Measurements from ENCODE around the gene CD274. TPM values are rescaled to one million over a fixed set of nuclear protein-coding genes. Genes with fewer than 3 reads are reported as not detected.
"Not testable (repeated sequence)": the region's sequence is repeated elsewhere in the genome, so short reads cannot be mapped to it uniquely, and the experiment has no call there.

Gene CD274
- total RNA-seq, 1 donor from 2014 or later = 1.5 TPM

- no peak for DNase-seq
Measured at GRCh38 chr9:5468850-5469249, 18.5 kb downstream of the CD274 start.

- DNase-seq = no peak
Measured at GRCh38 chr9:5470122-5470521, 19.8 kb downstream of the CD274 start.

- no peak for DNase-seq
Measured at GRCh38 chr9:5470816-5471215, 20.5 kb downstream of the CD274 start.

GRCh38 chr9:5475611-5476010 lies 25.3 kb downstream of the CD274 start:
- DNase-seq = not testable (repeated sequence)

- DNase-seq = no peak
Measured at GRCh38 chr9:5478206-5478605, 27.9 kb downstream of the CD274 start.

GRCh38 chr9:5479994-5480694 lies 29.8 kb downstream of the CD274 start:
- DNase-seq = no peak

GRCh38 chr9:5480919-5481318 lies 30.6 kb downstream of the CD274 start:
- no peak for DNase-seq

- DNase-seq = no peak
Measured at GRCh38 chr9:5481322-5482040, 31.1 kb downstream of the CD274 start.

- no peak for DNase-seq
Measured at GRCh38 chr9:5482194-5482593, 31.9 kb downstream of the CD274 start.

GRCh38 chr9:5483306-5483705 lies 33.0 kb downstream of the CD274 start:
- DNase-seq = no peak

GRCh38 chr9:5485378-5486085 lies 35.2 kb downstream of the CD274 start:
- no peak for DNase-seq

- DNase-seq = no peak
Measured at GRCh38 chr9:5486988-5487387, 36.6 kb downstream of the CD274 start.

- DNase-seq = no peak
Measured at GRCh38 chr9:5488221-5489008, 38.1 kb downstream of the CD274 start.

- DNase-seq = no peak
Measured at GRCh38 chr9:5489630-5490490, 39.5 kb downstream of the CD274 start.

GRCh38 chr9:5492965-5493678 lies 42.8 kb downstream of the CD274 start:
- DNase-seq = no peak

- DNase-seq = no peak
Measured at GRCh38 chr9:5493679-5494511, 43.6 kb downstream of the CD274 start.

- not testable (repeated sequence) for DNase-seq
Measured at GRCh38 chr9:5494765-5495164, 44.4 kb downstream of the CD274 start.

GRCh38 chr9:5499157-5499556 lies 48.8 kb downstream of the CD274 start:
- no peak for DNase-seq

- DNase-seq = peak; percentile 48
Measured at GRCh38 chr9:5499889-5500398, 49.6 kb downstream of the CD274 start.
